HG03520 (cell line): ENCODE measurements around the gene ORM2.
"Not testable (repeated sequence)": the region's sequence is repeated elsewhere in the genome, so short reads cannot be mapped to it uniquely, and the experiment has no call there.

Experiments used
- ATAC-seq: cut with Tn5 transposase; IDR thresholded peaks from one replicate; pipeline ENCODE4 v1.9.1; 2021; ENCODE audit warnings: mild to moderate bottlenecking, moderate library complexity; ENCODE audit not compliant: unreplicated experiment

The ORM2 gene

GRCh38 chr9:114329625-114330022 lies at the start of gene ORM2:
TSS of gene ORM2 (plus strand) at chr9:114329869. CDS start at chr9:114329905, 36 bp downstream.
- not testable (repeated sequence) for ATAC-seq

GRCh38 chr9:114280636-114281472 lies 48.8 kb upstream of the ORM2 start:
- no peak for ATAC-seq

GRCh38 chr9:114281473-114282103 lies 48.1 kb upstream of the ORM2 start:
- ATAC-seq, result no peak

GRCh38 chr9:114282104-114282485 lies 47.6 kb upstream of the ORM2 start:
- no peak for ATAC-seq

GRCh38 chr9:114282507-114282906 lies 47.2 kb upstream of the ORM2 start:
- ATAC-seq, result no peak

GRCh38 chr9:114282926-114283325 lies 46.7 kb upstream of the ORM2 start:
- ATAC-seq, result no peak

GRCh38 chr9:114283551-114284111 lies 46.0 kb upstream of the ORM2 start:
- ATAC-seq, result no peak

- no peak for ATAC-seq
Measured at GRCh38 chr9:114284316-114285060, 45.2 kb upstream of the ORM2 start.

- no peak for ATAC-seq
Measured at GRCh38 chr9:114285166-114285867, 44.4 kb upstream of the ORM2 start.

- ATAC-seq, result no peak
Measured at GRCh38 chr9:114286146-114286679, 43.5 kb upstream of the ORM2 start.

- no peak for ATAC-seq
Measured at GRCh38 chr9:114287001-114287762, 42.5 kb upstream of the ORM2 start.

GRCh38 chr9:114287763-114288192 lies 41.9 kb upstream of the ORM2 start:
- ATAC-seq, result no peak

GRCh38 chr9:114288193-114289091 lies 41.2 kb upstream of the ORM2 start:
- ATAC-seq, result no peak

- ATAC-seq, result no peak
Measured at GRCh38 chr9:114289106-114289505, 40.6 kb upstream of the ORM2 start.

- no peak for ATAC-seq
Measured at GRCh38 chr9:114289571-114290481, 39.8 kb upstream of the ORM2 start.

GRCh38 chr9:114290561-114290986 lies 39.1 kb upstream of the ORM2 start:
- no peak for ATAC-seq

- no peak for ATAC-seq
Measured at GRCh38 chr9:114291064-114291474, 38.6 kb upstream of the ORM2 start.
